ENCODE measurements around the gene ZFAND2A.

The ZFAND2A gene

DNA sequence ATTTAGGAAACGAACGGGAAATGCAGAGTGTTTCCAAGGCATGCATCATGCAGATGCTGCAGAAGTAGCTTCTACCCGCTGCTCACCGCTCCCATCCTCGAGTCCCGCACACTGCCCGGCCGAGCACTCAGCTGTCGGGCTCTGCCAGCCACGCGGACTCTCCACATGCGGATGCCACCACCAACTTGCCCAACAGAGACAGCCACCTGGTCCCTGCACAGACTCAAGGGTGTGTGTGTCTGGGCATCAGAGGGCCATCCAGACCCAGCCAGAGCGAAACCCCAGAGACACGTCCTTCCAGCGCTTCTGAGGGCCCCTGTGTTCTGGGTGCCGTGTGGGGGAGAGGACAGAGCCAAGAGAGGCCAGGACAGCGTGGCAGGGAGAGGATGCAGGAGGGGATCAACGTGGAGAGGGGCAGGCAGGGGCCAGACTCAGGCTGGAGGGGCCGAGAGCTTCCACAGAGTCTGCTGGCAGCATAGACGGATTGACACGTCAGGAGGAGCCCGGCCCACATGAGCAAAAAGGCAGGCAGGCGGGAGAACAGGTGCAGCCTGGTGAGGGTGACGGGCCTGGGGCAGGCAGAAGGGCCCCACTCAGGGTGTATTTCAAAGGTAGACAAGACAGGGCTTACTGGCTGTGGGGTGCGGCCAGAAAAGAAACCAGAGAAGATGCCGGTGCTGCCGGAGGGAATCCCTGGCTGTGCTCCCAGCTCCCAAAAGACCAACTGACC, 53.8 kb downstream of the ZFAND2A start:
- no peak for TF ChIP-seq CTCF (IDR thresholded peaks at IDR 0.05; ENCODE audit: control insufficient read depth, insufficient read depth, low read depth, low read length, missing control alignments)
- H3K4me3 ChIP-seq (ENCODE audit: control insufficient read depth, low read depth, low read length), result no peak overlapping the region
- DNase-seq (ENCODE audit: low read depth), result no peak

- DNase-seq (ENCODE audit: low read depth), result no peak
- no peak overlapping the region for H3K4me3 ChIP-seq (ENCODE audit: control insufficient read depth, low read depth, low read length)
- no peak for TF ChIP-seq CTCF (IDR thresholded peaks at IDR 0.05; ENCODE audit: control insufficient read depth, insufficient read depth, low read depth, low read length, missing control alignments)
Measured at GRCh38 chr7:1105189-1105588, 54.8 kb downstream of the ZFAND2A start.

- no peak overlapping the region for H3K4me3 ChIP-seq (ENCODE audit: control insufficient read depth, low read depth, low read length)
- DNase-seq (ENCODE audit: low read depth), result no peak
Measured at GRCh38 chr7:1104516-1105179, 55.3 kb downstream of the ZFAND2A start.

DNA sequence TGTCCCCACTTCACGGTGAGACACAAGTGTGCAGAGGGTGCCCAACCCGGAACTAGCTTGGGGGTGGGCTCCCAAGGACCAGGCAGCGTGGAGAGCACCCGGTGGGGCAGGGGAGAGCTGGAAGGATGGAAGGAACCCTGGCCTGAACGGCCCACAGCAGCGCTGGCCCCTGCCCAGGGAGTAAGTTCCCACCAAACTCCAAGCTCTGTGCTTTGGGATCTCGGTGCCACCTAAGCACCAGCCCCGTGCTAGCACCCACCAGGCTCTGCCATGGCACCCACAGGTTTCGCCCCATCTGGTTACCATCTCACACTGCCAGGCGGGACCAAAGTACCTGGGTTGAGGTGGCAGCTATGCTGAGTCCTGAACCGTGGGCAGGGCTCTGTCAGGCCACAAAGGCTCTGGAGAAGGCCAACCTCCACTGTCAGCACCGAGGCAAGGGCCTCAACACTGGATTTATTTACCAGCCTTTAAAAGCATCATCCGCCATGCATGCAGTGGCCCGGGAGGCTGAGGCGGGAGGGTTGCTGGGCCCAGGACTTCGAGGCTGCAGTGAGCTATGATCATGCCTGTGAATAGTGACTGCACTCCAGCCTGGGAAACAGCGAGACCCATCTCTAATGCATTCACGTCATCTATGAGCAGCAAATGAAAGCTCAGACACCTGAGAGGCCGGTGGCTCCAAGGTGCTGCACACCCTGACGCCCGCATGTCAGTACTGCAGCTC, 56.0 kb downstream of the ZFAND2A start:
- no peak for TF ChIP-seq CTCF (IDR thresholded peaks at IDR 0.05; ENCODE audit: control insufficient read depth, insufficient read depth, low read depth, low read length, missing control alignments)
- no peak overlapping the region for H3K4me3 ChIP-seq (ENCODE audit: control insufficient read depth, low read depth, low read length)
- no peak for DNase-seq (ENCODE audit: low read depth)

More at GRCh38 chr7:1104516-1105179, 55.3 kb downstream of the ZFAND2A start:
- TF ChIP-seq CTCF (IDR thresholded peaks at IDR 0.05; ENCODE audit: control insufficient read depth, insufficient read depth, low read depth, low read length, missing control alignments), result no peak

- no peak overlapping the region for H3K4me3 ChIP-seq (ENCODE audit: control insufficient read depth, low read depth, low read length)
- no peak for DNase-seq (ENCODE audit: low read depth)
- no peak for TF ChIP-seq CTCF (IDR thresholded peaks at IDR 0.05; ENCODE audit: control insufficient read depth, insufficient read depth, low read depth, low read length, missing control alignments)
Measured at GRCh38 chr7:1103009-1103788, 56.8 kb downstream of the ZFAND2A start.
